ENCODE data around the gene LIX1L.

The LIX1L gene

GRCh38 chr1:145962157-145963102 is 4.6 kb upstream of the LIX1L start:
- peak in 2 of 4 experiments; percentile 14 to 18 for DNase-seq

GRCh38 chr1:145961425-145962156 is 3.8 kb upstream of the LIX1L start:
- DNase-seq = peak; percentile 13 to 29 (median 20)

GRCh38 chr1:145961109-145961424 is 3.2 kb upstream of the LIX1L start:
- no peak for DNase-seq

GRCh38 chr1:145960468-145961108 is 2.8 kb upstream of the LIX1L start:
- DNase-seq = peak in 2 of 4 experiments; percentile 18 to 44

- no peak for DNase-seq
Observed at GRCh38 chr1:145959957-145960467, 2.2 kb upstream of the LIX1L start.

GRCh38 chr1:145959333-145959732 is 1.5 kb upstream of the LIX1L start:
- DNase-seq = no peak

- no peak for DNase-seq
Observed at GRCh38 chr1:145958734-145959133, 917 bp upstream of the LIX1L start.

- no peak for DNase-seq
Observed at GRCh38 chr1:145956781-145957442, 905 bp downstream of the LIX1L start.

- no peak for DNase-seq
Observed at GRCh38 chr1:145956361-145956760, 1.5 kb downstream of the LIX1L start.

- no peak for DNase-seq
Observed at GRCh38 chr1:145955436-145955835, 2.4 kb downstream of the LIX1L start.

GRCh38 chr1:145953861-145954260 is 4.0 kb downstream of the LIX1L start:
- no peak for DNase-seq

- DNase-seq = no peak
Observed at GRCh38 chr1:145952903-145953302, 4.9 kb downstream of the LIX1L start.

- no peak for DNase-seq
Observed at GRCh38 chr1:145951526-145951925, 6.3 kb downstream of the LIX1L start.

GRCh38 chr1:145949219-145949618 is 8.6 kb downstream of the LIX1L start:
- no peak for DNase-seq

- DNase-seq = no peak
Observed at GRCh38 chr1:145947551-145947950, 10.3 kb downstream of the LIX1L start.

GRCh38 chr1:145946477-145946986 is 11.3 kb downstream of the LIX1L start:
- DNase-seq = no peak

- no peak for DNase-seq
Observed at GRCh38 chr1:145944532-145944931, 13.3 kb downstream of the LIX1L start.

GRCh38 chr1:145942871-145943270 is 14.9 kb downstream of the LIX1L start:
- no peak for DNase-seq

GRCh38 chr1:145942405-145942804 is 15.4 kb downstream of the LIX1L start:
- no peak for DNase-seq

- no peak for DNase-seq
Observed at GRCh38 chr1:145937436-145937835, 20.4 kb downstream of the LIX1L start.

GRCh38 chr1:145936247-145936646 is 21.6 kb downstream of the LIX1L start:
- no peak for DNase-seq

GRCh38 chr1:145935708-145936107 is 22.1 kb downstream of the LIX1L start:
- no peak for DNase-seq
